ENCODE measurements around the gene NPRL2. TPM values are rescaled to one million over a fixed set of nuclear protein-coding genes. Genes with fewer than 3 reads are reported as not detected.
A peak's percentile ranks its signal among the peaks of the same experiment; 100 is the strongest.

The NPRL2 gene
- total and polyA plus RNA-seq, 9 of the 15 experiments (the other 6 are each of a cell fraction or from before 2014, with no cell fraction given), result 17.4 to 40.4 (median 24.4) TPM

DNA sequence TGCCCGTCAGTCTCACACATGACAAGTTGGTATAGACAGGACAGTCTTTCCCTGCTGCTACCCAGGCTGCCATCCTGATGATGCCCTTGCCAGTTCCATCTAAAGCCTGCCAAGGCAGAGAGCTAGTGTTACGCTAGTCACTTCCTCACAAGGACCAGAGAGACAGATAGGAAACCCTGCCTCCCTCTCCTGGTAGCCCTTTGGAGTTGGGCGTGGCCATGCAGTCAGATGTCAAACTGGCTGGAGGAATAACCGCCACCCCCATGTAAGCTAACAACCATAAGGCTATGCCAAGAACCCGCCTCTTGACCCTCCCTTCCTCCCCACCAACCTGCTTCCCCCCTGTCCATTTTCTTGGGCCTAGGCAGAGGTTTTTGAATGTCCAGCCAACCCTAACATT, 6.0 kb upstream of the NPRL2 start (continued):
- TF ChIP-seq CBX1 (IDR thresholded peaks at IDR 0.05; ENCODE audit: low read depth) (no peak), HDAC1 (IDR thresholded peaks at IDR 0.05) (peak in 1 of 2 experiments; percentile 48; a peak in 1 of 4 replicates), IFI16 (CRISPR knock-in tag; IDR thresholded peaks at IDR 0.05) (no peak), RBM15 (IDR thresholded peaks at IDR 0.05; ENCODE audit: insufficient read depth, low read length) (no peak), MEIS2 (IDR thresholded peaks at IDR 0.05; ENCODE audit: partially characterized antibody) (peak; percentile 14)

DNA sequence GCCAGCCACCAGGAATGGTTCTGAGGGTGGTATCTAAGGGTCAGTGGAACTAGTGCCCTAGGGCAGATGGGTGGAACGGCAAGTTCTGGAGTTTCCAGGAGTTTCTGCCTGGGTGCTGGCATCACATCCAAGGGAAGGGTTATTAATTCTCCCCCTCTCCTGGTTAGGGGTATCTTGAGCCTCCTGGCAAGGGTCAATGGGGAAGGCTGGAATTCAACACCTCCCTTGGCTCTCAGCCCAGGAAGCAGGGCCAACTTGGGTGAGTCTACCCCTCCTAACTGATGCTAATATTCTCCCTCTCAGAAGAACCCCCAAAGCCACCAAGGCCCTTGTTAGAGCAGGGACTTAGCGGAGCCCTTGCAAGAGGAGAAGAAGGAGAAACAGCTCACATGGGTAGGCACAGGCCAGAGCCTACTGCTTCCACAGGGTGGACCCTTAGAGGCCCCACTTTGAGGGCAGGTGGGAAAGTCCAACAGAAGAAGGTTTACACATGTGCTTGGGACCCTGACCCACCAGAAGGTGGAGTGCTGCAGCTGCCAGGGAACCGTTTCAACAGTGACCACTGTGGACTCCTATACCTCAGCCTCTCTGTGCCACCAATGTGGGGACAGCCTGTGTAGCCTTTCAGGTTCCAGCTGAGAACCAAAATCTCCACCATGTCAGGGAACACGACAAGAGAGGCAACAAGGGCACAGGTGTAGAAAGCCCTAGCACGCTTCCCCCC, 5.4 kb upstream of the NPRL2 start:
- Histone ChIP-seq H3K79me2 (ENCODE audit: control insufficient read depth, insufficient read depth, low read length) (peaks cover 51% of the 10 kb centered on the region), H4K20me1 (replicated peaks; ENCODE audit: control insufficient read depth, insufficient read depth, low read length) (peaks cover 31% of the 10 kb centered on the region; the same call in 1 of the 2 replicates), H3K4me2 (ENCODE audit: insufficient read depth, low read length) (peak overlapping the region; percentile 95), H3K27ac (ENCODE audit: extremely low read depth, low read depth, low read length) (no peak overlapping the region; the same call in 2 of the 3 replicates), H3K9ac (ENCODE audit: insufficient read depth in 1 of 2, low read depth in 2 of 2, low read length in 2 of 2) (peak overlapping the region in 1 of 2 experiments; percentile 73; a peak in 1 of 4 replicates), H3K27me3 (ENCODE audit: control insufficient read depth in 2 of 2, insufficient read depth in 2 of 2, low read length in 2 of 2) (no peaks in the 10 kb centered on the region), H3K9me3 (replicated peaks; ENCODE audit: control insufficient read depth, insufficient read depth, low read depth, low read length) (no peaks in the 10 kb centered on the region), H3K9me1 (ENCODE audit: control insufficient read depth, insufficient read depth, low read length) (peaks cover 6% of the 10 kb centered on the region), H2AFZ (ENCODE audit: low read depth, low read length) (no peak overlapping the region), H3K4me3 (peak overlapping the region; percentile 62; the same call in 1 of the 2 replicates), H3K4me1 (replicated peaks in 1 of 2; ENCODE audit: control insufficient read depth in 2 of 2, insufficient read depth in 2 of 2, low read length in 2 of 2) (peaks cover 32 to 50% of the 10 kb centered on the region in 2 experiments; a peak in 4 of 5 replicates), H3K36me3 (ENCODE audit: control insufficient read depth, insufficient read depth, low read length) (peaks cover 45% of the 10 kb centered on the region; the same call in 2 of the 3 replicates)
- TF ChIP-seq, protein P1, sequence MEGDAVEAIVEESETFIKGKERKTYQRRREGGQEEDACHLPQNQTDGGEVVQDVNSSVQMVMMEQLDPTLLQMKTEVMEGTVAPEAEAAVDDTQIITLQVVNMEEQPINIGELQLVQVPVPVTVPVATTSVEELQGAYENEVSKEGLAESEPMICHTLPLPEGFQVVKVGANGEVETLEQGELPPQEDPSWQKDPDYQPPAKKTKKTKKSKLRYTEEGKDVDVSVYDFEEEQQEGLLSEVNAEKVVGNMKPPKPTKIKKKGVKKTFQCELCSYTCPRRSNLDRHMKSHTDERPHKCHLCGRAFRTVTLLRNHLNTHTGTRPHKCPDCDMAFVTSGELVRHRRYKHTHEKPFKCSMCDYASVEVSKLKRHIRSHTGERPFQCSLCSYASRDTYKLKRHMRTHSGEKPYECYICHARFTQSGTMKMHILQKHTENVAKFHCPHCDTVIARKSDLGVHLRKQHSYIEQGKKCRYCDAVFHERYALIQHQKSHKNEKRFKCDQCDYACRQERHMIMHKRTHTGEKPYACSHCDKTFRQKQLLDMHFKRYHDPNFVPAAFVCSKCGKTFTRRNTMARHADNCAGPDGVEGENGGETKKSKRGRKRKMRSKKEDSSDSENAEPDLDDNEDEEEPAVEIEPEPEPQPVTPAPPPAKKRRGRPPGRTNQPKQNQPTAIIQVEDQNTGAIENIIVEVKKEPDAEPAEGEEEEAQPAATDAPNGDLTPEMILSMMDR (IDR thresholded peaks at IDR 0.05 in 2 of 3, conservative IDR thresholded peaks at IDR 0.05 in 1 of 3; ENCODE audit: insufficient read depth in 2 of 3, low read depth in 1 of 3, low read length in 3 of 3), result 0 out of 6 replicates have a peak, but pooled peaks of 2 of the 3 experiments have one; percentile 4 to 5
- TF ChIP-seq, protein P2, sequence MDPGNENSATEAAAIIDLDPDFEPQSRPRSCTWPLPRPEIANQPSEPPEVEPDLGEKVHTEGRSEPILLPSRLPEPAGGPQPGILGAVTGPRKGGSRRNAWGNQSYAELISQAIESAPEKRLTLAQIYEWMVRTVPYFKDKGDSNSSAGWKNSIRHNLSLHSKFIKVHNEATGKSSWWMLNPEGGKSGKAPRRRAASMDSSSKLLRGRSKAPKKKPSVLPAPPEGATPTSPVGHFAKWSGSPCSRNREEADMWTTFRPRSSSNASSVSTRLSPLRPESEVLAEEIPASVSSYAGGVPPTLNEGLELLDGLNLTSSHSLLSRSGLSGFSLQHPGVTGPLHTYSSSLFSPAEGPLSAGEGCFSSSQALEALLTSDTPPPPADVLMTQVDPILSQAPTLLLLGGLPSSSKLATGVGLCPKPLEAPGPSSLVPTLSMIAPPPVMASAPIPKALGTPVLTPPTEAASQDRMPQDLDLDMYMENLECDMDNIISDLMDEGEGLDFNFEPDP (CRISPR knock-in tag; IDR thresholded peaks at IDR 0.05), result no peak
- no peak for TF ChIP-seq U2AF1 (optimal IDR thresholded peaks at IDR 0.05; ENCODE audit: low read depth, low read length)
- ChIA-PET CTCF (ENCODE audit: low intra/inter-chr PET ratio) (no interaction called here), POLR2A (interaction anchor here (0.7 to 1.2 kb wide), 4 partner anchors 8 to 1170 kb away, joined by 3 to 4 read pairs (median 3); no protein-coding TSS in a partner anchor)
- intact Hi-C loops (cut with micrococcal nuclease) (loop anchor here (5.0 kb wide), 1 partner anchor 256 kb away; the partner anchor contains the start of gene CISH), in situ Hi-C loops (cut with MboI) (no loop called here)
- ATAC-seq (no peak), FAIRE-seq (no peak), DNase-seq (ENCODE audit: extremely low read depth in 1 of 4, low spot score in 3 of 4) (no peak)
- no TSS peak for BruUV-seq (replicated peaks)
- WGBS (ENCODE audit: insufficient coverage, low coverage, missing lambda C conversion rate), result 49% methylated on average over 4 of the region's 5 CpGs

Data from K562 (cell line).